Stomach (tissue), 4 donors: ENCODE results near the gene IQCE.

Experiments used
- CTCF ChIP-seq, 7 experiments: fragments of 450-650 bp in 4 of 7; fragments of 200-600 bp in 3 of 7; sonication (generic) in 3 of 7; IDR thresholded peaks; one replicate each; pipeline ENCODE4 v1.5.1; 2016 to 2019; ENCODE audit warnings: antibody characterized with exemption in 7 of 7, control low read depth in 2 of 7, mild to moderate bottlenecking in 1 of 7
- POLR2A ChIP-seq, 4 donors: fragments of 450-650 bp; IDR thresholded peaks; one replicate each; pipeline ENCODE4 v1.6.1; 2016; ENCODE audit warnings: antibody characterized with exemption in 4 of 4, control low read depth in 2 of 4, mild to moderate bottlenecking in 1 of 4, moderate library complexity in 1 of 4

- TF ChIP-seq CTCF (IDR thresholded peaks at IDR 0.05) (no peak), POLR2A (IDR thresholded peaks at IDR 0.05) (no peak)
Observed at GRCh38 chr7:2564970-2565540, 6.3 kb downstream of the IQCE start.
